Activated naive CD8-positive, alpha-beta T cell treated with anti-CD3 and anti-CD28 coated beads, Interleukin-2, amount 50 U/mL, for 16 hours (primary cell): ENCODE data around the gene PDILT.

Experiments used
- DNase-seq: peaks from one replicate; pipeline ENCODE4 v3.0.0-alpha.2; 2020; ENCODE audit warnings: low read depth, low spot score

Gene PDILT

DNA sequence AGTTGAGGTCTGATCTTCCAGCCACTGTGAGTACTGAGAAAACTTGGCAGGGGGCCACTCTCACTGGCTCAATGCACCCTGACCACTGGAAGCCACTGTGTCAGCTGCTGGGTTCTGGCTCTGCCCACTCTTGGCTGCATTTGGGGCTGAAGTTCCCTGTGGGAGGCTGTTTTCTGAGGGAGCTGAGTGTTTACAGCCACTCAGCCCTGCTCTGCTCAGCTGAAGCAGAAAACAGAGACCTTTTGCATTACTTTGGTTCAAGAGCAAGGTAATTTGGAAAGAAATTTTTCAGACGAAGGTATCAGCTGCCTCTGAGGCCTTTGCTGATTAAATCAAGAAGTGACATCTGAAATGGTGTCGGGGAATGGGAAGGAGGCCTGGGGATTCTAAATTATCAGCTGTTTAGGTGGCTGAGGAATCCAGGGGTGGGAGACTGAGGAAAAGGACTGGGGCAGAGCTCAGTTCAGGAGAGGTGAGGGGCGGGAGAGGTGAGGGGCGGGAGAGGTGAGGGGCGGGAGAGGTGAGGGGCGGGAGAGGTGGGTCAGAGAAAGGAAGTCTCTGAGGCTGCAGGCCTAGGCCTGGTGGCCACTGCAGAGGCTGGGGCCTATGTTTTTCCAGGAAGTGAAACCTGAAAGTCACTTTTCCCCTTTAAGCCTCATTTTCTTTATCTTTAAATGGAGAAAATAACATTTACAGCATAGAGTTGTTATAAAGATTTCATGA, 5.0 kb upstream of the PDILT start, which contains the start of gene ACSM5:
ACSM5 (plus strand) TSS at position 137 of the 723 bp plus-strand sequence. CDS start 1,951 bp downstream, outside the sequence.
- no peak for DNase-seq

DNA sequence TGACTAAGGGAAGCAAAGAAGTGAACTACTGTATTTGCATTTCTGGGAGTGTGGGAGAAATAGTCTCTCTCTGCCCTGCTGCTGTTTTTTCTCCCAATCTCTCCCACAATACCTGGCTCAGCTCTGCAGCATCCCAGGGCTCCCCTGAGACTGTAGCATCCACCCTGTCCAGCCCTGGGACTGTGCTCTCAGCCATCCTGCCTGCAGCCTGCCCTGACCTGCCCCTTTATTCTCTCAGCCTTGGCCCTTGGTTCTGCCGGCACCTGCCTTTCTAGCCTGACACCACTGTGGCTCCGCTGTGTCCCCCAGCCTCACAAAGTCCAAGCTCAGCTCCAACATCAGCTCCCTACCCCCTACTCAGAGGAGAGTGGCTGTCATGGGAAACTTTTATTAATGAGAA, 1.9 kb downstream of the PDILT start:
- DNase-seq: no peak

- no peak for DNase-seq
Measured at GRCh38 chr16:20401475-20402016, 3.0 kb downstream of the PDILT start.

DNA sequence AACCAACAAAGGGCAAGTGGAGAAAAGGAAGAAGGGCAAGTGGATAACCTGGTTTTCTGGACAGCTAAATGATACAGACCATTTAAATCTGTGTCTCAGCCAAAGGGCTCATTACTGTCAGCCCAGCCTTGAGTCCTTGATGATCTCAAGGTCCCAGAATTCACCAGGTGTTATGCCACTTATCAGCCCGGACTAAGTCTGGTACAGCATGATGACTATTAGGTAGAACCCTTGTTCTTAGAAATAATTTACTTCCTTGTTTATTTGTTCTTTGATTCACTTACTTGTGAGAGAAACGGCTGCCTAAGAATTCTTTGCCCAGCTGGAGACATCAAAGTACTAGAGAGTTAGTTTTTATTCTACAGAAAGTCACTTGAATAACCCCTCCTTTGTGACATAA, 3.5 kb downstream of the PDILT start:
- no peak for DNase-seq

- DNase-seq: no peak
Measured at GRCh38 chr16:20399185-20399584, 5.4 kb downstream of the PDILT start.

DNA sequence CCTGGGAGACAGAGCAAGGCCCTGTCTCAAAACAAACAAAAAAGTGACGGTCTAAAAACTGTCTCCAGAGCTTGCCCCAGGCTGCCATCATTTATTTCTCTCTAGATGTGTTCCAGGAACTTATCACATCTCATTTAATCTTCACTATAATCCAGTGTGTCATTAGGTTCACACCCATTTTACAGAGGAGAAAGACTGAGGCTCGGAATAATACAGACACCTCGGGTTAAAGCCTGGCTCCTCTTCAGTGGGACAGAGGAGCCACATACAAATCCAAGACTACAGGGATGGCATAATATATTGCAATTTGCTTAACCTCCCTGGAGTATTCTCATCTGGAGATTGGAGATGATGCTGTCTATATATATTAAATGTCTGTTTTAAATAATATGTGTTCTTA, 5.9 kb downstream of the PDILT start:
- DNase-seq: no peak

DNA sequence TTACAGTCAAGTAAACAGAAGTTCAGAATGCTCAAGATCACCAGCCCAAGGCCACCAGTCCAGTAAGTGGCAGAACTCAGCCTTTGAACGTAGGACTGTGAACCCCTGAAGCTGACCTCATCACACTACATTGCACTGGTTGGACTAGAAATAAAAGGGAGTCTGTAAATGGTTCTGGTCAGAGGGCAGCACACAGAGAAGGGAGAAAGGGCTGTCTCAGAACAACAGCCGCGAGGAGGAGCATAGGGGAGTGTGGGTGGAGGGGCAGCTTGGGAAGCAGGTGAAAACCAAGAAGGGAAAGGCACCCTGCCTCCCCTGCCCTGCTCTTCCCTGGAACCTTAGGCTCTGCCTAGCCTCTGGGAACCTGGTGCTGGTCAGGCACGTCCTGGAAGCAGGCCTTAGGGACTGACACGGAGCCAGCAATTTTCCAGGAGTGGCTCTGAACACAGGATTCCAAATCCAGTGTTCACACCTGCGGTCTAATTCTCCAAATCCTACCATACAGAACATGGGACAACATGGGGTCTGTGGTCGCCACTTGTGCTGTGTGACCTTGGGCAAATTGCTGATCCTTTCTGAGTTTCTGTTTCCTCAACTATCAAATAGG, 7.0 kb downstream of the PDILT start:
- DNase-seq: no peak

DNA sequence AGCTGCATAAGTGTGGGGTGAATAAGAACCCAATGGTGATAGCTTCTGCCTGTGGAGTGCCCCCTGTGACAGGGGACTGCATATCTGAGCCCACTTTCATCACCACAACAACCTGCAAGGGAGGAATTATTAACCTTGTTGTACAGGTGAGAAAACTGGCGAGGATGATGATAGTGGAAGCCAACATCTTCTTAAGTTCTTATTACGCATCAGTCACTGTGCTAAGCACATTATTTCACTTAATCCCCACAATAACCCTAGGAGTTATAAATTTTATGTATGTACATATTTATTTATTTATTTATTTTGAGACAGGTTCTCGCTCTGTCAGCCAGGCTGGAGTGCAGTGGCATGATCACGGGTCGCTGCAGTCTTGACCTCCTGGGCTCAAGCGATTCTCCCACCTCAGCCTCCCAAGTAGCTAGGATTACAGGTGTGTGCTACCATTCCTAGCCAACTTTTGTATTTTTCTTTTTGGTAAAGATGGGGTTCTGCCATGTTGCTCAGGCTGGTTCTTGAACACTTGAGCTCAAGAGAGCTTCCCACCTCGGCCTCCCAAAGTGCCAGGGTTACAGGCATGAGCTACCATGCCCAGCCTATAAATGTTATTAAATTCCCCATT, 7.6 kb downstream of the PDILT start:
- DNase-seq: no peak

- no peak for DNase-seq
Measured at GRCh38 chr16:20395946-20396345, 8.6 kb downstream of the PDILT start.

- no peak for DNase-seq
Measured at GRCh38 chr16:20393801-20394577, 10.5 kb downstream of the PDILT start.

DNA sequence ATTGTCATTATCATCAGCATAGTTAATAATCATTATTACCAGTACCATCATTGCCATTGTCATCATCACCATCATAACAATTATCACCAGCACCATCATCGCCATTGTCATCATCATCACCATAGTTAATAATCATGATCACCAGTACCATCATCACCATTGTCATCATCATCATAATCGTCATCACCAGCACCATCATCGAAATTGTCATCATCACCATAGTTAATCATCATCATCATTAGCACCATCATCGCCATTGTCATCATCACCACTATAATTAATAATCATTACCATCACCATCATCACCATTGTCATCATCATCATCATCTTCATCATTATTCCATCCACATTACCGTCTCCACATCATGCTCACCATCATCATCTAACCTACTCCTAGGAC, 13.5 kb downstream of the PDILT start:
- no peak for DNase-seq

DNA sequence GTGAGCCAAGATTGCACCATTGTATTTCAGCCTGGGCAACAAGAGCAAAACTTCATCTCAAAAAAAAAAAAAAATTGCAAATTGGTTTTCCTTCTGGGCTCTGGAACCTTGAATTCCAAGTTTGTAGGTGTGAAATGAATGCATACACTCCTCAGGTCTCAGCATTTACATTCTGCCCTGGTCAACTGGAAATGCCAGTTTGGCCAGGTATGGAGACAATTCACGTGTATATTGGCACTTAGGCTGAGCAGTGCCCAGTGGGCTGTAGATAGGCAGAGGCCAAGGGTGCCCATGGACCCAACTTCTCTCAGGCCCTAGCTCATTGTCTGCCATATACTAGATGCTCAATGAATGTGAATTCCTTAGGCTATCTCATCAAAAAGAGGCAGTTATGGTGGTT, 15.7 kb downstream of the PDILT start:
- DNase-seq: no peak

DNA sequence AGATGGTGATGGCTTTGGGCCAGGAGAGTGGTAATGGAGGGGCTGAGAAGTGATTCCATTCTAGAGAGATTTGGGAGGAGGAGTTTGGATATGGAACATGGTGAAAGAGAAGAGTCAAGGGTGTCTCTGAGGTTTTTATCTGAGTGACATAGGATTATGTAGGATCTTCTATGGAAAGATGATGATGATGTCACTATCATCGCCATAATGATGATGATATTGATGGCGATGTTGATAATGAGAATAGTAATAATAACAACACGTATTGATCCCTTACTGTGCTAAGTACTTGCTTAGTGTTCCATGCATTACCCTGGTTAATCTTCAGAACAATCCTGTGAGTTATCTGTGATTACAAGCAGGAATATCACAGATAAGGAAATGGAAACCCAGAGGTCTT, 16.6 kb downstream of the PDILT start:
- DNase-seq: no peak

DNA sequence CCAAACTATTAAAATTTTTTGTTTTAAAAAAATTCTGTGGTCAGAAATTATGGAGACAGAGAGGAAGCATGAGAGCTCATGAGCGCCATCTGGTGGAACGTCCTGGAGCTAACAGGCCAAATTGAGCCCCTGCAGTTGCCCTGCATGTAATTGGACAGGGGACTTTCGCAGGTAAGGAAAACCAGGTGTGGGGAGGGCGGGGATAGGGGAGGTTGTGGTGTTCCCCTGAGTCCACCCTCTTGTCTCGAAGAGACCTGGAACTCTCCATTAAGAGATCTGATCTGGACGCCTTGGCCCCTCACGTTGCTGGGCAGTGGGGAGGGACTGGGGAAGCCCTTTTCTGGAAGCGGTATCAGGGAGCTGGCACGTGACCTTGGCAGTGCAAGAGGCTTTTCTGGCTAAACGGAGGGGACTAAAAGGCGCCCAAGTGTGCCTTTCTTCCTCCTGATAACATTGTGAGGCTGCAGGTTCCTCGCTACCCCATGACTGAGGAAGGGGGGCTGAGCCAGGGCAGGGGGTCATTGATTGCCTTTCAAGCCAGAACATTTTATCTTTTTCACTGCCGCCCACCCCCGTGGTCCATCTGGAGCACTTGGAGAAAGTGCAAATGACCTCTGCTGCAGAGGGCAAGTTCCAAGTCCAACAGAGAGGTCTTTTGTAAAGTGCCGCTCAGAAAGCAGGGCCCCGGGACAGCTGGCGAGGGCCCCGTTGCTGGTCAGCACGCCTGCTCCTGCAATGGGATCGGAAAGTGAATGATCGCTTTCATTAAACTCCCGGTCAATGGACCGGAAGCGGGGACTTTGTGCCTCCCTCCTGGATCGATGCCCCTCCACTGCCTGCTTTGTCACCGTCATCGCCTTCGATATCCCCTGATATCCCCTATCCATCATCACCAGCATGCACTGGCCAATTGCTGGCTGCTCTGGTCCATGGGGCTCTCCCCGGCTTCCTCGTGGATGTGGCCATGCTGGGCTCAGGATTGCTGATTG, 18.4 kb downstream of the PDILT start:
- peak; percentile 10 for DNase-seq

GRCh38 chr16:20383106-20384029, 21.2 kb downstream of the PDILT start:
- DNase-seq: no peak

- DNase-seq: no peak
Measured at GRCh38 chr16:20382202-20382948, 22.2 kb downstream of the PDILT start.

DNA sequence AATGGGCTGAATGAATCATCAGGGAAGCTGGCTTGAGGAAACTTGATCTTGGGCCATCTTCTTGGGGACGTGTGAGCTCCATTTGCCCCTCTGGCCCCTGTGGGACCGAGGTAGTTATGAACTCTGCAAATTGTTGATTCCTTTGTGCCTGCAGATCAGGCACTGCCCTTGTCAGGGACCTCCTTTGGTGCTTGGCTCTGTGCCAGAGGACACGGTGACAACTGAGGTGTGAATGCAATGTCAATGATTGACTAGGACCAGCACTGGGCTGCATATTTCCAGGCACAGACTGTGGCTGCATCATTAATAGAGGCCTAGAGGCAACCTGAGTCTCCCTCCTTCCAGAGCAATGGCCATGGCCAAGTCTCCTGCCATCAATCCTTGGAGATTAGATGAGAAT, 23.8 kb downstream of the PDILT start:
- DNase-seq: no peak

- no peak for DNase-seq
Measured at GRCh38 chr16:20377181-20377580, 27.4 kb downstream of the PDILT start.

DNA sequence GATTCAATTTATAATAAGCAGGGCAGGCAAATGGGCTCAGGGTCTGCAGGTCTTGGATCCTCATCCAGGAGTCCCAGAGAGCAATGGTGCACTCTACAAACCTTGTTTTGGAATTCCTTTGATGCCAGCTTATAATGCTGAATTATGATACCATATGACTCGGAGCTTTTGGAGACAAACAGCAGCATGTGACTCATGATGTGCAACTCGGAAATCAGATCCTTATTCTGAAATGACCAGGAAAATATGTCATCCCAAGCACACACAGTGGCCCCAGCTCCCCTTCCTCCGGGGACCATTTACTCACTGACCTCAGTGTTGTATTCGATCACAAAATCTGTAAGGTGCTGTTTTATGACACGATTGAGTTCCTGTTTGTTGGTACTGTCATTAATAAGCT, 31.8 kb downstream of the PDILT start:
- DNase-seq: no peak
